Activated CD8-positive, alpha-beta memory T cell treated with anti-CD3 and anti-CD28 coated beads, Interleukin-2, amount 50 U/mL, for 1 hour (primary cell): Measurements from ENCODE around the gene MYO1H.
"Not testable (repeated sequence)": the region's sequence is repeated elsewhere in the genome, so short reads cannot be mapped to it uniquely, and the experiment has no call there.

ENCODE experiments used
- DNase-seq: peaks from one replicate; pipeline ENCODE4 v3.0.0-alpha.2; 2020; ENCODE audit errors: extremely low read depth

MYO1H gene

GRCh38 chr12:109343677-109344076 is 4.0 kb upstream of the MYO1H start:
- no peak for DNase-seq

GRCh38 chr12:109345428-109345827 is 2.3 kb upstream of the MYO1H start:
- no peak for DNase-seq

- no peak for DNase-seq
These were observed 780 bp upstream of the MYO1H start for GRCh38 chr12:109346920-109347319.

GRCh38 chr12:109352184-109352583 is 4.5 kb downstream of the MYO1H start:
- no peak for DNase-seq

GRCh38 chr12:109356577-109356976 is 8.9 kb downstream of the MYO1H start:
- no peak for DNase-seq

- DNase-seq = no peak
These were observed 9.3 kb downstream of the MYO1H start for GRCh38 chr12:109357032-109357431.

GRCh38 chr12:109358154-109358869 is 10.6 kb downstream of the MYO1H start:
- no peak for DNase-seq

GRCh38 chr12:109359131-109359690 is 11.5 kb downstream of the MYO1H start:
- no peak for DNase-seq

- DNase-seq = no peak
These were observed 22.1 kb downstream of the MYO1H start for GRCh38 chr12:109369831-109370230.

GRCh38 chr12:109377139-109377685 is 29.5 kb downstream of the MYO1H start:
- no peak for DNase-seq

- no peak for DNase-seq
These were observed 30.9 kb downstream of the MYO1H start for GRCh38 chr12:109378569-109378968.

GRCh38 chr12:109382031-109382430 is 34.3 kb downstream of the MYO1H start:
- no peak for DNase-seq

- DNase-seq = no peak
These were observed 35.5 kb downstream of the MYO1H start for GRCh38 chr12:109383240-109383639.

- DNase-seq = no peak
These were observed 37.8 kb downstream of the MYO1H start for GRCh38 chr12:109385339-109386058.

GRCh38 chr12:109386059-109386433 is 38.3 kb downstream of the MYO1H start:
- no peak for DNase-seq

- DNase-seq = no peak
These were observed 39.9 kb downstream of the MYO1H start for GRCh38 chr12:109387425-109388166.

- DNase-seq = no peak
These were observed 40.5 kb downstream of the MYO1H start for GRCh38 chr12:109388167-109388563.

- DNase-seq = no peak
These were observed 41.4 kb downstream of the MYO1H start for GRCh38 chr12:109389146-109389545.

- DNase-seq = no peak
These were observed 46.0 kb downstream of the MYO1H start for GRCh38 chr12:109393437-109394345.

GRCh38 chr12:109394891-109395290 is 47.2 kb downstream of the MYO1H start:
- no peak for DNase-seq

GRCh38 chr12:109404841-109405240 is 57.1 kb downstream of the MYO1H start:
- not testable (repeated sequence) for DNase-seq
